RKO (cell line): ENCODE data around the gene ONECUT3.
"Not testable (repeated sequence)": the region's sequence is repeated elsewhere in the genome, so short reads cannot be mapped to it uniquely, and the experiment has no call there.

Source experiments
- DNase-seq: peaks from one replicate; pipeline ENCODE4 v3.0.0-alpha.2; 2016; ENCODE audit warnings: low spot score

Gene ONECUT3

GRCh38 chr19:1755467-1756171 lies 2.3 kb downstream of the ONECUT3 start:
- DNase-seq = no peak

DNA sequence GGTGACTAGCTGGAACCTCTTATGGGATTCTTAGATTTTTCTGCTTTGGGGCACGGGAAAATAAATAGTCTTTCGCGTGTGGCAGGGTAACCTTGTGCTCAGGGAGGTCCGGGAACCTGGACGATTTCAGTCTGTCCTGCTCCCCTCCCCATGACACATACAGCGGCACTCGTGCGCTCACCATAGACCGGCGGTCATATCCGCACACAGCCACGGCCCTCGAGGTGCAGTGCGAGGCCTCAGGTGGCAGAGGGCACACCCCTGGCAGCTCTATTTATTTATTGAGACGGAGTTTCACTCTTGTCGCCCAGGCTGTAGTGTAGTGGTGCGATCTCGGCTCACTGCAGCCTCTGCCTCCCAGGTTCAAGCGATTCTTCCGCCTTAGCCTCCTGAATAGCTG lies 3.0 kb downstream of the ONECUT3 start:
- no peak for DNase-seq

DNA sequence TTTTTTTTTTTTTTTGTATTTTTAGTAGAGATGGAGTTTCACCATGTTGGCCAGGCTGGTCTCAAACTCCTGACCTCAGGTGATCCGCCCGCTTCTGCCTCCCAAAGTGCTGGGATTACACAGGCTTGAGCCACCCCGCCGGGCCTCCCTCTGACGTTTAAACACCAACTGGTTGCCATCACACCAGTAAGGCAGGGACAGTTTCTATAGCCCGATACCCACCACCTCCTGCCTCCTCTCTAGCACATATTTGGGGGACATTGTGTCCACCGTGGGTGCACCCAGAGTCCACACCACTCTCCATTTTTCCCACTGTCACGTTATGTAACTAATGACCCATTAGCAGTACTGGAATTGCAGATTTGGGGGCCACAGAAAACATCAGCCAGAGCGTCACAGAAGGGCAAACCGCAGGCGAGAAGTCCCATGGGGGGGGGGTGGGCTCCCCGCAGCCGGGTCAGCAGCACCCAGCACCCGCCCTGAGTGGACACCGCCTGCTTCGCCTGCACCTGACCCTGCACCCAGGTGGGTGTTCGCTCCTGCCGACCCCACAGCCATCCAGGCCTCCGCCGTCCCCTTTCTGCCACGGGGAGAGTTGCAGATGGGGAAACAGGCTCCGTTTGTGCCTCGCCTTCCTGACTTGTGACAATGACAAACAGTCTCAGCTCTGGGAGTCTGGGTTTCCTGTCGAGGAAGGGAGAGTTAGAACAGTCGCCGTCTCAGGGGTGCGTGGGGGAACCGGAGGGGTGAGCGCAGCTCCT lies 3.6 kb downstream of the ONECUT3 start:
- no peak for DNase-seq

DNA sequence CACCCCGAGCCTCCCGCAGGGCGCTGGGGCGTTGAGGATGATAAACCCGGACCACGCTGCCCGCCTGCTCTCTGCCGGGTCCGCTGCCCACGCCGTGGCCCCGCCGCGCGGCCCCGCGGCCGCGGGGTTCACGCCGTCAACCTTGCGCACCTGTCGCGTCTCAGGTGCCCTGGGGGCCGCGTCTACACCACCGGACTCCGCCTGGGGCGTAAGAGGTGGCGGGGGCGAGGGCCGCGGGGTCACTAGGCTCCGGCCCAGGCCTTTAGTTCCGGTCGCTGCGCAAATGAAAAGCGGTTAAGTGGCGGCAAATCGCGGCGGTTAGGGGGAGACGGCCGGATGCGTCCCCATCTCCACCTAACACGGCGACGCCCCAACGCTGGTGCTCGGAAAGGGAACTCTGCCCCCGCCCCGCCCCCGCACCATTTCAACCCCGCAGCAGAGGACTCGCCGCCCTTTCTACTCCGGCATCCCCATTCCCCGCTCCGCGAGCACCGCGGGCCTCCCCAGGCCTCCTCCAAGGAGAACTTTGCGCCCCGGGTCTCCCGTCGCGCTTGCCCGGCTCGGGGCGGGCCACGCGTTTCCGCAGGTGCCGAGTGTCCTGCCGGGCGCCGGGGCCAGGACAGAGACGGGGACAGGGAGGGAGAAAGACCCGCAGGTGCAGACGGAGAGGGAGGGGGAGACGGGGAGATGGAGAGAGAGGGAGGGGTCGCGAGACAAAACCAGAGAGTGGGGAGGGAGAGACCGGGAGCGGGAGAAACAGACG lies 4.3 kb downstream of the ONECUT3 start:
- no peak for DNase-seq

DNA sequence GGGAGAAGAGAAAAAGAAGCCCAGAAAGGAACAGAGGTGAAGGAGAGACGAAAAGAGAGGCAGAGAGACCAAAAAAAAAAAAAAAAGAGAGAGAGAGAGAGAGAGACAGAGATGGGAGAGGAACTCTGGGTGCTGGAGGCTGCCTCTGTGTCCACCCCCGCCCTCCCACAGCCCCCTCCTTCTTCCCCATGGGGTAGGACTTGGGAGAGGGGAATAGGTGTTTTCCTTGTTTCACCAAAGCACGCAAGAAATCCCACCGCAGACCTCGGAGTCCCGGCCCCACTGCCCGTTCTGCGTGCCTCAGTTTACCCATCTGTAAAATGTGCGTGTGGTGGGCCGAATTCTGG lies 4.9 kb downstream of the ONECUT3 start:
- DNase-seq = no peak

DNA sequence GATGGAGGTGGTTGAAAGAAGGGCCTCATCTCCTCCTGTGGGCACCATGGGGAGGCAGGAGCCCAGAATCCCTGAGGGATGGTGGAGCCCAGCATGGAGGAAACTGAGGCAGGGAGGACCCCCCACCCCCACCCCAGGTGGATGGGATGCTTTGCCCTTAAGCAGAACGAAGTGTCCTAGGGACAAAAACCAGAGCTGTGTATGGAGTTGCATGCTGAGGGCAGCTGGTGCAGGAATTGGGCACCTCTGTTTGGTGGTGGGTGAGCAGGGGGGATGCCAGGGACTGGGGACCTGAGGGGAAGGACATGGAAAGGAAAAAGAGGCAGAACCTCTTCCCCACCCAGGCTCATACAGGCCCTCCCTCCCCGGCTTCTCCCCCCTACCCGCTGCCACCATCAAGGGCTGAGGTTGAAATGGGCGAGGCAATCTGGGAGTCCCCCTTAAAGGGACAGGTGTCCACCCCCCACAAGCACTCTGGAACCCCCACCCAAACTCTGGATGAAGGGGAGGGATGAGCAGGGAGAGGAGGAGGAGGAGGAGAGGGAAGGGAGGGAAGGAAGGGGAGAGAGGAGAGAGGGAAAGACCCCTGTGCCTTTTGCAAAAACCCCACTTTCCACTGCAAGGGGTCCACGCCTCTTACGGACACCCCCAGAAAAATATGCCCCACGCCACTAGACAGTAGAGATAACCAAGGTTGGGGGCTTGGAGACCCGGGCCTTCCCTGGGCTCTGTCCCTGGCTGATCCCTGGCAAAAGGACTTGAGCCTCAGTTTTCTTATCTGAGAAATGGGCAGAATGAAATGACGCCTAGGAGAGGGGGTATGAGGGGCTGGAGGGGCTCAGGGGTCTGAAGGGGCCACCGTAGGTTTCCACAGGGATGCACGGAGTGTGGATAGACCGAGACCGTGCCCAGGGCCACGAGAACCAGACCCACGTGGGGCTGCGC lies 5.9 kb downstream of the ONECUT3 start:
- DNase-seq = no peak

GRCh38 chr19:1760020-1760419 lies 6.7 kb downstream of the ONECUT3 start:
- no peak for DNase-seq

GRCh38 chr19:1760786-1761527 lies 7.7 kb downstream of the ONECUT3 start:
- not testable (repeated sequence) for DNase-seq

GRCh38 chr19:1761528-1762242 lies 8.4 kb downstream of the ONECUT3 start:
- no peak for DNase-seq

DNA sequence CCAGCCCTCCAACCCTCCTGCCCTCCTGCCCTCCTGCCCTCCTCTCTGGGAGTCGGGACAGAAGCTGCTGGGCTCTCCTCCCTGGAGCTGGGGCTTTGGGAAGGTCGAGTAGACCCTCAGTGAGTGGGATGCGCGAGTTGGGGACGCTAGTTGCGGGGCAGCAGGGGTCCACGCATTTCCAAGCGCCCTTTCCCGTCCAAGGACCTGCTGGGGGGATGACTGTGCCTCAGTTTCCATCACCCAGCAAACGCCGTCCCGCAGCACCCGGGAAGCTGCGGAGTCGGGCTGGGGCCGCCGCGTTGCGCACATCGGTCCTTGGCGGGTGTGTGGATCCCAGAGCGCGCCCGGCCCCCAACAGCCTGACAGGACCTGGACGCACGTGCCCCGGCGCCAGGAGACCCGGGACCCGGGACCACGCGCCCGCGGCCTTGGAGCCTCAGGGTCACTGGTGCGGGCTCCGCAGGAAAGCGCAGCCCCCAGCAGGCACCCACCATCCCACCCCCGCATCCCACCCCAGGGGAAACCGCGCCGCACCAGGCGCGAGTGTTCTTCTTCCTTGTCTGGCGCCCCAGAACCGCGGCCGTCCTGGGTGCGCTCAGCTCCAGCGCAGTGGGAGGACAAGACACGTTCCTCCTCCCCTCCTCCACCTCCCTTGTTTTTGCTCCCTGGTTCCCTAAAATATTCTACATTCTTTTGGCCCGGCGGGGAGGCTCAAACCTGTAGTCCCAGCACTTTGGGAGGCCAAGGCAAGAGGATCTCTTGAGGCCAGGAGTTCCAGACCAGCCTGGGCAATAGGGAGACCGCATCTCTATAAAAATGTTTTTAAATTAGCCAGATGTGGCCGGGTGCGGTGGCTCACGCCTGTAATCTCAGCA lies 9.2 kb downstream of the ONECUT3 start:
- DNase-seq = no peak

GRCh38 chr19:1763648-1764639 lies 10.6 kb downstream of the ONECUT3 start:
- no peak for DNase-seq

GRCh38 chr19:1764729-1765128 lies 11.4 kb downstream of the ONECUT3 start:
- no peak for DNase-seq

GRCh38 chr19:1765232-1765903 lies 12.1 kb downstream of the ONECUT3 start:
- no peak for DNase-seq

DNA sequence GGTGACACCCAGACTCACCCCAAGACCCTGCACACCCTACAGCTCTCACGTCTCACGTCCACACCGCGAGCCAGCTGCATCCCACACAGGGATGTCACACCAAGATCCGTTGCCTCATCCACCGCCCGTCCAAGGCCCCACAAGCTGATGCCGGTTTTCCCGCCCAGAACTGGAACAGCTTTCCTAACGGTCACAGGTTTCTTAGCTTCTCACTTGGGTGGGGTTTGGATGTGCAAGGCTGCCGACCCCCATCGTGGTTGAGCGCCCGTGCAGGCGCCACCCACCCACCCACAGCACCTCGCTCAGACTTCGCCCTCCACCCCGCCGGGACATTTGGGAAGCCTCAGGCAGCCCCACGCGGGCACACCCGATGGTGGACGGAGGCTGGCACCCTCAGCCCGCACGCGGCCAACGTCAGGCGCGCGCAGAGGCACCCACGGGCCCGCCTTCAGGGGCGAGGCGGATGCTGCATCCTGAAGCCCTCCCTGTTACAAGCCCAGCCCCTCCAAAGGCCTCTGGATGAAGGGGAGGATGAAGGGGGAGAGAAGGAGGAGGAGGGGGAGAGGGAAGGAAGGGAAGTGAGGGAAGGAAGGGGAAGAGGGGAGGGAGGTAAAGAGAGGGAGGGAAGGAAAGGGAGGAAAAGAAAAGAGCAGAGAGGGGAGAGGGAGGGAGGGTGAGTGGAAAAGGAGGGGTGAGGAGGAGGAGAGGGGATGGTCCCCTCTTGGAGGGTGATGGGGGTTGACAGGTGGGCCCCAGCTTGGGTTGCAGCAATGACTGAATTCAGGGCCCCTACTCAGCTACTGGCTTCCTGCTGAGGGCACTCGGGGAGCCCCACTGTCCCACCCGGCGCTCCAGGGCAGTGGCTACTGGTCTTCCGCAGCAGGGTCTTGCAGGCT lies 12.8 kb downstream of the ONECUT3 start:
- DNase-seq = no peak

- DNase-seq = no peak
Observed at GRCh38 chr19:1766800-1767352, 13.6 kb downstream of the ONECUT3 start.

- no peak for DNase-seq
Observed at GRCh38 chr19:1767464-1767933, 14.2 kb downstream of the ONECUT3 start.
